Epithelial cell of alveolus of lung (primary cell): ENCODE measurements around the gene HSPB9. TPM values are rescaled to one million over a fixed set of nuclear protein-coding genes. Genes with fewer than 3 reads are reported as not detected.

ENCODE experiments used
- total RNA-seq: library from RNA; depleted of rRNA; stranded (reverse); fragments of >200 nt; gene quantifications from 2 replicates; pipeline ENCODE4 v1.2.1, GENCODE V29; 2015

Gene HSPB9
- total RNA-seq = not detected in 2 replicates

GRCh38 chr17:42122371-42123303, at the start of gene HSPB9:
TSS of gene HSPB9 (plus strand) at chr17:42122804. CDS start at chr17:42122851, 47 bp downstream.

GRCh38 chr17:42097691-42098631, 24.6 kb upstream of the HSPB9 start, which contains the start of gene ZNF385C:
TSS of gene ZNF385C (minus strand) at chr17:42098473. CDS start at chr17:42063056, 35,417 bp downstream.

GRCh38 chr17:42112552-42113176, 9.9 kb upstream of the HSPB9 start, which contains the start of gene DHX58:
TSS of gene DHX58 (minus strand) at chr17:42112714. CDS start at chr17:42111892, 822 bp downstream.

GRCh38 chr17:42120770-42121769, 1.5 kb upstream of the HSPB9 start, which contains the start of gene KAT2A:
TSS of gene KAT2A (minus strand) at chr17:42121367. CDS start at chr17:42121304, 63 bp downstream.

Other genes with a start within 250 kb of the HSPB9 start
- 123 and 285 TPM in 2 replicates for gene ACLY, start 203.9 kb upstream of the HSPB9 start, total RNA-seq
- gene ODAD4, start 192.2 kb upstream of the HSPB9 start, total RNA-seq = 0.52 and 1.9 TPM in 2 replicates
- 58.9 and 69.8 TPM in 2 replicates for gene CNP, start 156.0 kb upstream of the HSPB9 start, total RNA-seq
- gene DNAJC7, start 105.4 kb upstream of the HSPB9 start, total RNA-seq = 52.6 and 63.4 TPM in 2 replicates
- gene NKIRAS2, start 102.7 kb upstream of the HSPB9 start, total RNA-seq = 45.0 and 47.1 TPM in 2 replicates
- gene C17orf113, start 72.2 kb upstream of the HSPB9 start, total RNA-seq = 0.13 and 2.1 TPM in 2 replicates
- gene ZNF385C, start 24.3 kb upstream of the HSPB9 start, total RNA-seq = not detected in 2 replicates
- 8.3 and 9.7 TPM in 2 replicates for gene DHX58, start 10.1 kb upstream of the HSPB9 start, total RNA-seq
- 6.6 and 17.8 TPM in 2 replicates for gene KAT2A, start 1.4 kb upstream of the HSPB9 start, total RNA-seq
- gene RAB5C, start 32.2 kb downstream of the HSPB9 start, total RNA-seq = 113 and 126 TPM in 2 replicates
- not detected in 2 replicates for gene KCNH4, start 58.3 kb downstream of the HSPB9 start, total RNA-seq
- gene HCRT, start 62.6 kb downstream of the HSPB9 start, total RNA-seq = not detected in 2 replicates
- gene GHDC, start 71.7 kb downstream of the HSPB9 start, total RNA-seq = 20.0 and 32.6 TPM in 2 replicates
- gene STAT5B, start 153.6 kb downstream of the HSPB9 start, total RNA-seq = 19.9 and 26.3 TPM in 2 replicates
- 12.8 and 18.5 TPM in 2 replicates for gene STAT5A, start 165.7 kb downstream of the HSPB9 start, total RNA-seq